Neural cell (in vitro differentiated cells): ENCODE measurements around the gene CACNA2D2. TPM values are rescaled to one million over a fixed set of nuclear protein-coding genes. Genes with fewer than 3 reads are reported as not detected.

ENCODE experiments used
- H2AFZ ChIP-seq: fragments of 200-600, 300-800 bp; sonication (generic), shearing (Covaris generic); 2 replicates; pipeline ENCODE4 v1.6.0; 2014; ENCODE audit warnings: low read depth, mild to moderate bottlenecking, antibody characterized with exemption, low read length, moderate library complexity
- H3F3A ChIP-seq: fragments of 200-600 bp; shearing (Covaris generic); 2 replicates; pipeline ENCODE4 v1.6.1; 2016; ENCODE audit warnings: mild to moderate bottlenecking, moderate library complexity, mixed read lengths, antibody characterized with exemption, low read length; ENCODE audit not compliant: insufficient read depth, poor library complexity, severe bottlenecking
- H3K27ac ChIP-seq: fragments of 200-600, 300-800 bp; sonication (generic), shearing (Covaris generic); 2 replicates; pipeline ENCODE4 v1.5.1; 2014; ENCODE audit warnings: mild to moderate bottlenecking, low read length, moderate library complexity
- H3K27me3 ChIP-seq: fragments of 300-800, 200-600 bp; sonication (generic), shearing (Covaris generic); 2 replicates; pipeline ENCODE4 v1.6.0; 2014; ENCODE audit warnings: mild to moderate bottlenecking, low read depth, low read length, moderate library complexity; ENCODE audit not compliant: insufficient read depth
- H3K36me3 ChIP-seq: fragments of 300-800, 200-600 bp; sonication (generic), shearing (Covaris generic); 2 replicates; pipeline ENCODE4 v1.5.1; 2014; ENCODE audit warnings: mild to moderate bottlenecking, antibody characterized with exemption, low read length, moderate library complexity; ENCODE audit not compliant: insufficient read depth
- H3K4me2 ChIP-seq: fragments of 300-800, 200-600 bp; sonication (generic), shearing (Covaris generic); 2 replicates; pipeline ENCODE4 v1.6.0; 2014; ENCODE audit warnings: mild to moderate bottlenecking, low read length
- H3K4me3 ChIP-seq: fragments of 300-800, 200-600 bp; sonication (generic), shearing (Covaris generic); 2 replicates; pipeline ENCODE4 v1.5.1; 2014; ENCODE audit warnings: mild to moderate bottlenecking, low read length, moderate library complexity
- H3K79me2 ChIP-seq: fragments of 200-600 bp; shearing (Covaris generic); replicated peaks from 2 replicates; pipeline ENCODE4 v1.6.0; 2014; ENCODE audit warnings: mild to moderate bottlenecking, low read length, moderate library complexity; ENCODE audit not compliant: insufficient read depth
- H3K9ac ChIP-seq: fragments of 300-800, 200-600 bp; sonication (generic), shearing (Covaris generic); 2 replicates; pipeline ENCODE4 v1.6.1; 2016; ENCODE audit warnings: mild to moderate bottlenecking, low read length, mixed read lengths
- H3K9me2 ChIP-seq: fragments of 200-600 bp; shearing (Covaris generic); 2 replicates; pipeline ENCODE4 v1.6.1; 2016; ENCODE audit warnings: mild to moderate bottlenecking, low read length, mixed read lengths; ENCODE audit not compliant: insufficient read depth
- H3K9me3 ChIP-seq: fragments of 200-600, 300-800 bp; sonication (generic), shearing (Covaris generic); 2 replicates; pipeline ENCODE4 v1.6.1; 2016; ENCODE audit warnings: mild to moderate bottlenecking, mixed run types, low read length, moderate library complexity, mixed read lengths
- H4K20me1 ChIP-seq: fragments of 200-600 bp; shearing (Covaris generic); 2 replicates; pipeline ENCODE4 v1.6.1; 2016; ENCODE audit warnings: mild to moderate bottlenecking, mixed run types; ENCODE audit not compliant: insufficient read depth
- EP300 ChIP-seq: fragments of 450-650 bp; conservative IDR thresholded peaks from 2 replicates; pipeline ENCODE4 v1.6.1; 2014; ENCODE audit warnings: antibody characterized with exemption, mild to moderate bottlenecking, moderate library complexity; ENCODE audit not compliant: poor library complexity, severe bottlenecking
- EZH2 ChIP-seq: fragments of 200-600, 300-800 bp; shearing (Covaris generic), sonication (generic); IDR thresholded peaks from 2 replicates; pipeline ENCODE4 v1.6.1; 2014; ENCODE audit warnings: antibody characterized with exemption, low read length, borderline replicate concordance, mild to moderate bottlenecking; ENCODE audit not compliant: insufficient read depth, poor library complexity, severe bottlenecking
- MXI1 ChIP-seq: fragments of 450-650 bp; conservative IDR thresholded peaks from 2 replicates; pipeline ENCODE4 v1.6.1; 2014; ENCODE audit warnings: antibody characterized with exemption, mild to moderate bottlenecking; ENCODE audit not compliant: poor library complexity, severe bottlenecking
- POLR2AphosphoS5 ChIP-seq: IDR thresholded peaks from 2 replicates; pipeline ENCODE4 v1.6.1; 2012
- RAD21 ChIP-seq: fragments of 450-650 bp; conservative IDR thresholded peaks from 2 replicates; pipeline ENCODE4 v1.6.1; 2014; ENCODE audit warnings: antibody characterized with exemption, mild to moderate bottlenecking, moderate library complexity
- REST ChIP-seq: IDR thresholded peaks from 2 replicates; pipeline ENCODE4 v1.6.1; 2012; ENCODE audit warnings: borderline replicate concordance
- SMC3 ChIP-seq: fragments of 450-650 bp; conservative IDR thresholded peaks from 2 replicates; pipeline ENCODE4 v1.6.1; 2014; ENCODE audit warnings: antibody characterized with exemption, mild to moderate bottlenecking, moderate library complexity; ENCODE audit not compliant: poor library complexity
- TAF1 ChIP-seq: IDR thresholded peaks from 2 replicates; pipeline ENCODE4 v1.6.1; 2012; ENCODE audit warnings: low read depth
- polyA plus RNA-seq: library from polyadenylated mRNA; depleted of rRNA; stranded (reverse); fragments of >200 nt; gene quantifications from 2 replicates; pipeline ENCODE4 v1.2.3, GENCODE V29; 2014
- TF ChIP-seq, protein P1 (sequence below): fragments of 450-650 bp; IDR thresholded peaks from 2 replicates; pipeline ENCODE4 v1.5.1; 2014; ENCODE audit warnings: antibody characterized with exemption, mild to moderate bottlenecking, moderate library complexity; ENCODE audit not compliant: poor library complexity, severe bottlenecking

CACNA2D2 gene
- polyA plus RNA-seq, 1 donor from 2014 or later, result 7.8 TPM

- no peak overlapping the region for H3K27ac ChIP-seq
- H2AFZ ChIP-seq, result no peak overlapping the region
- H3K27me3 ChIP-seq, result no peaks in the 10 kb centered on the region
- no peak overlapping the region for H3K4me3 ChIP-seq
- no peaks in the 10 kb centered on the region for H3K79me2 ChIP-seq
- H3F3A ChIP-seq, result no peaks in the 10 kb centered on the region
- peaks cover 7% of the 10 kb centered on the region for H3K36me3 ChIP-seq
- H4K20me1 ChIP-seq, result no peaks in the 10 kb centered on the region
- H3K9me2 ChIP-seq, result no peaks in the 10 kb centered on the region
- no peak overlapping the region for H3K9ac ChIP-seq
- TF ChIP-seq POLR2AphosphoS5 (no peak), MXI1 (no peak), TAF1 (no peak), REST (no peak), EZH2 (no peak), EP300 (no peak), SMC3 (peak; percentile 89), RAD21 (peak; percentile 89)
- TF ChIP-seq, protein P1, sequence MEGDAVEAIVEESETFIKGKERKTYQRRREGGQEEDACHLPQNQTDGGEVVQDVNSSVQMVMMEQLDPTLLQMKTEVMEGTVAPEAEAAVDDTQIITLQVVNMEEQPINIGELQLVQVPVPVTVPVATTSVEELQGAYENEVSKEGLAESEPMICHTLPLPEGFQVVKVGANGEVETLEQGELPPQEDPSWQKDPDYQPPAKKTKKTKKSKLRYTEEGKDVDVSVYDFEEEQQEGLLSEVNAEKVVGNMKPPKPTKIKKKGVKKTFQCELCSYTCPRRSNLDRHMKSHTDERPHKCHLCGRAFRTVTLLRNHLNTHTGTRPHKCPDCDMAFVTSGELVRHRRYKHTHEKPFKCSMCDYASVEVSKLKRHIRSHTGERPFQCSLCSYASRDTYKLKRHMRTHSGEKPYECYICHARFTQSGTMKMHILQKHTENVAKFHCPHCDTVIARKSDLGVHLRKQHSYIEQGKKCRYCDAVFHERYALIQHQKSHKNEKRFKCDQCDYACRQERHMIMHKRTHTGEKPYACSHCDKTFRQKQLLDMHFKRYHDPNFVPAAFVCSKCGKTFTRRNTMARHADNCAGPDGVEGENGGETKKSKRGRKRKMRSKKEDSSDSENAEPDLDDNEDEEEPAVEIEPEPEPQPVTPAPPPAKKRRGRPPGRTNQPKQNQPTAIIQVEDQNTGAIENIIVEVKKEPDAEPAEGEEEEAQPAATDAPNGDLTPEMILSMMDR, result peak; percentile 83
- no peak overlapping the region for H3K4me2 ChIP-seq
- H3K9me3 ChIP-seq, result no peaks in the 10 kb centered on the region
These were observed 132.8 kb downstream of the CACNA2D2 start for GRCh38 chr3:50370594-50370993.

- H4K20me1 ChIP-seq, result no peaks in the 10 kb centered on the region
- H3K36me3 ChIP-seq, result peaks cover 7% of the 10 kb centered on the region
- no peaks in the 10 kb centered on the region for H3F3A ChIP-seq
- no peak overlapping the region for H3K27ac ChIP-seq
- H3K9me2 ChIP-seq, result no peaks in the 10 kb centered on the region
- H3K9ac ChIP-seq, result no peak overlapping the region
- TF ChIP-seq SMC3, result no peak
- TF ChIP-seq, protein P1, result no peak
- TF ChIP-seq EP300, result no peak
- TF ChIP-seq MXI1, result no peak
- no peak for TF ChIP-seq TAF1
- TF ChIP-seq EZH2, result no peak
- H3K9me3 ChIP-seq, result no peaks in the 10 kb centered on the region
- H3K4me3 ChIP-seq, result no peak overlapping the region
- H3K79me2 ChIP-seq, result no peaks in the 10 kb centered on the region
- no peak overlapping the region for H3K4me2 ChIP-seq
- H3K27me3 ChIP-seq, result no peaks in the 10 kb centered on the region
- no peak overlapping the region for H2AFZ ChIP-seq
These were observed 134.3 kb downstream of the CACNA2D2 start for GRCh38 chr3:50369012-50369670.
